HG02610 (cell line): ENCODE data around the gene GOLGA6C.
"Not testable (repeated sequence)": the region's sequence is repeated elsewhere in the genome, so short reads cannot be mapped to it uniquely, and the experiment has no call there.

ENCODE experiments used
- ATAC-seq: cut with Tn5 transposase; IDR thresholded peaks from one replicate; pipeline ENCODE4 v1.9.1; 2021; ENCODE audit warnings: mild to moderate bottlenecking, moderate library complexity; ENCODE audit not compliant: unreplicated experiment

GOLGA6C gene

GRCh38 chr15:75258034-75258433 lies at the start of gene GOLGA6C:
Gene GOLGA6C (plus strand): TSS chr15:75258334. CDS start chr15:75258599, 265 bp downstream.
- ATAC-seq, result not testable (repeated sequence)

GRCh38 chr15:75208501-75209288 lies 49.4 kb upstream of the GOLGA6C start:
- ATAC-seq, result no peak

- no peak for ATAC-seq
Measured at GRCh38 chr15:75209289-75209676, 48.9 kb upstream of the GOLGA6C start.

- no peak for ATAC-seq
Measured at GRCh38 chr15:75210811-75211230, 47.3 kb upstream of the GOLGA6C start.

- ATAC-seq, result no peak
Measured at GRCh38 chr15:75211436-75212199, 46.5 kb upstream of the GOLGA6C start.

- no peak for ATAC-seq
Measured at GRCh38 chr15:75212200-75212858, 45.8 kb upstream of the GOLGA6C start.

- ATAC-seq, result no peak
Measured at GRCh38 chr15:75213212-75213767, 44.8 kb upstream of the GOLGA6C start.

- ATAC-seq, result no peak
Measured at GRCh38 chr15:75213768-75214221, 44.3 kb upstream of the GOLGA6C start.

GRCh38 chr15:75214293-75215096 lies 43.6 kb upstream of the GOLGA6C start:
- no peak for ATAC-seq

GRCh38 chr15:75215107-75216004 lies 42.8 kb upstream of the GOLGA6C start:
- no peak for ATAC-seq

GRCh38 chr15:75217012-75217411 lies 41.1 kb upstream of the GOLGA6C start:
- no peak for ATAC-seq

- not testable (repeated sequence) for ATAC-seq
Measured at GRCh38 chr15:75217574-75217973, 40.6 kb upstream of the GOLGA6C start.

GRCh38 chr15:75219507-75219929 lies 38.6 kb upstream of the GOLGA6C start:
- ATAC-seq, result not testable (repeated sequence)

GRCh38 chr15:75223688-75224087 lies 34.4 kb upstream of the GOLGA6C start:
- no peak for ATAC-seq

GRCh38 chr15:75224281-75224680 lies 33.9 kb upstream of the GOLGA6C start:
- ATAC-seq, result no peak

- ATAC-seq, result not testable (repeated sequence)
Measured at GRCh38 chr15:75225102-75225836, 32.9 kb upstream of the GOLGA6C start.

- ATAC-seq, result no peak
Measured at GRCh38 chr15:75225951-75226732, 32.0 kb upstream of the GOLGA6C start.

- not testable (repeated sequence) for ATAC-seq
Measured at GRCh38 chr15:75227112-75227511, 31.0 kb upstream of the GOLGA6C start.
